Motor neuron (in vitro differentiated cells): ENCODE results near the gene BCAN. TPM values are rescaled to one million over a fixed set of nuclear protein-coding genes. Genes with fewer than 3 reads are reported as not detected.

ENCODE experiments used
- ATAC-seq, 8 experiments: fragments of 200-7000 bp; cut with Tn5 transposase; replicated peaks in 6 of 8; 2 replicates each; pipeline ENCODE4 v1.8.0; 2021; ENCODE audit warnings: mild to moderate bottlenecking in 8 of 8, moderate library complexity in 8 of 8
- H3K27ac ChIP-seq, 2 donors: fragments of 250-450 bp; sonication (Bioruptor Pico); 2 replicates each; pipeline ENCODE4 v1.9.0; 2021; ENCODE audit warnings: antibody characterized with exemption in 2 of 2, mild to moderate bottlenecking in 2 of 2, moderate library complexity in 1 of 2
- H3K4me1 ChIP-seq, 2 donors: fragments of 250-450 bp; sonication (Bioruptor Pico); replicated peaks in 1 of 2; 2 replicates each; pipeline ENCODE4 v1.6.1; 2021; ENCODE audit warnings: antibody characterized with exemption in 2 of 2, mild to moderate bottlenecking in 2 of 2, moderate library complexity in 1 of 2
- H3K4me3 ChIP-seq, 5 donors: fragments of 250-450 bp; sonication (Bioruptor Pico); 2 replicates each; pipeline ENCODE4 v1.9.0; 2021; ENCODE audit warnings: antibody characterized with exemption in 5 of 5, mild to moderate bottlenecking in 5 of 5, moderate library complexity in 4 of 5
- WGBS, 10 experiments: fragments of 450-650 bp; shearing (Covaris generic); methylation state at CpG; one replicate each; pipeline ENCODE4 v1.0.0; 2022; 5-methylcytosine and 5-hydroxymethylcytosine counted together
- in situ Hi-C, 9 experiments: fragments of 400-800 bp; cut with MboI; loops; one replicate each; pipeline ENCODE4 v1.15.0; 2021; ENCODE audit warnings: low sequenced_read_pairs in 9 of 9, low pct_unique_long_range_greater_than_20kb in 2 of 9; ENCODE audit not compliant: unreplicated experiment in 9 of 9
- total RNA-seq, 8 experiments: library from RNA; unstranded; fragments of 300-600 nt; gene quantifications; 2 replicates each; pipeline versions ENCODE4 v1.2.3 to v1.2.4, GENCODE V29; 2022

Gene BCAN
- total RNA-seq, 8 experiments from 2014 or later, result 0.66 to 25.1 (median 1.7) TPM

DNA sequence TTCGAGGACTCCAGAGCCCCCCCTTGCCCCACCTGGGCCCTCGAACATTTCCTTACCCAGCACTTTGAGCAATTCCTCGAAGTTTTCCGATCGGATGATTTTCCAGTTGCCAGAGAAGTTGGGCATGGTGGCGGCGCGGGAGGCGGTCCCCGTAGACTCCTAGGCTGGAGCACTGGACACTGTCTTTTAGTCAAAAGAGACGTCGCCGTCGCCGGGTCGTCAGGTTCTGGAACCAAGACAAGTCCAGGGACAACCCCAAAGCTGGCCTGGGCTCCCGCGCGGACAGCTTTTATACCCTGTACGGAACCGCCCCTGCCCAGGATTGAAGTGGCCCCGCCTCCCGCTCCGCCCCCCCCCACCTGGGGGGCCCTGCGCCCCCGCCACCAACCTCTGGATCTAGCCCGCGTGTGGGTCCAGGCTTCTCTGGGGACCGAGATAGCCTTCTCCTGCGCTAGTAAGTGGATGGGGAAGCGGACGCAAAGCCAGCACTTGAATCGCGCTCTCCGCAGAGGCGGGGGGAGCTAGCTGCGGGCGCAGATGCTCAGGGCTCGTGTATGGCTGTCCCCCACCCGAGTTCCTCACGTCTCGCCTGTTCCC is 63.5 kb downstream of the BCAN start, which contains the start of gene CRABP2:
Gene CRABP2, minus strand, starts transcription at position 263 of the 597 bp plus-strand sequence. Its CDS starts 137 bp downstream, at position 126.
- peaks cover 57 to 80% of the 10 kb centered on the region in 2 donors for H3K4me1 ChIP-seq
- in situ Hi-C loops, result no loop called here
- peak within 1 kb of the TSS; percentile 92 to 93 for H3K27ac ChIP-seq
- peak; percentile 6 to 52 (median 46) for ATAC-seq
- H3K4me3 ChIP-seq, result peak within 1 kb of the TSS; percentile 32 to 69 (median 44)
- 0 to 4% (median 0%) methylated on average over 1 to 8 of the region's 42 CpGs; no CpG with 5 or more reads in 6 of the 10 experiments for WGBS, 10 experiments

DNA sequence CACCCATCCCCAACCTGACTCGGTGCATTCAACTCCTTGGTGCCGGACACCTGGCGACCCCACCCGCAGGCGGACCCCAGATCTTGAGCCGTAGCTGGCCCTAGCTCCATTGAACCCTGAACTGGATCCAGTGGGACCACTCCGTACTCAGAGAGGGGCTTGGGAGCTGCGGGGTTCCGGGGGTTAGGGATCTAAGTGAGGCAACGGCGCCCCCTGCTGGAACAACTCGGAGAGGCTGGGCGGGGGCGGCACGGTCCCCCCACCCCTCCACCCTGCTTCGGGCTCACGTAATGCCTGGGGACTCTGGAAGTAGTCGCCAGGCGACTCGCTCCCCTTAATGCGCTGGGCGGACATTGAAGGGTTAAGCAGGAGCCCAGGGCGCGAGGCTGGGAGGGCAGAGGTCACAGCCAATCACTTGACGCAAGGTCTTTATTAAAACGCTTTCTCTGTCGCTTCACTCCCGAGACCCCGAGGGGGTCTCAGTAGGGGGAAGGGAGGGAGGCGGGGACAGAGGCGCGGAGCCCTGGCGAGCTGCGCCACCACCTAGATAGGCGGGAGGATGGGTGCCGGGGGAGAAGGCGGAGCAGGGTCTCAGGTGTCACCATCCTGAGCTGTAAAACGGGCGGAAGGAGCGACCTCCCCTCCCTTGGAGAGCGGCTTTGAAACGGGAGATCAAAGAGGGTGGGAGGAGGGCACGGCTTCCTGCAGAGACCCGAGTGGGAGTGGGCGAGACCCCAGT is 64.2 kb downstream of the BCAN start:
- peak overlapping the region; percentile 92 to 93 for H3K27ac ChIP-seq

DNA sequence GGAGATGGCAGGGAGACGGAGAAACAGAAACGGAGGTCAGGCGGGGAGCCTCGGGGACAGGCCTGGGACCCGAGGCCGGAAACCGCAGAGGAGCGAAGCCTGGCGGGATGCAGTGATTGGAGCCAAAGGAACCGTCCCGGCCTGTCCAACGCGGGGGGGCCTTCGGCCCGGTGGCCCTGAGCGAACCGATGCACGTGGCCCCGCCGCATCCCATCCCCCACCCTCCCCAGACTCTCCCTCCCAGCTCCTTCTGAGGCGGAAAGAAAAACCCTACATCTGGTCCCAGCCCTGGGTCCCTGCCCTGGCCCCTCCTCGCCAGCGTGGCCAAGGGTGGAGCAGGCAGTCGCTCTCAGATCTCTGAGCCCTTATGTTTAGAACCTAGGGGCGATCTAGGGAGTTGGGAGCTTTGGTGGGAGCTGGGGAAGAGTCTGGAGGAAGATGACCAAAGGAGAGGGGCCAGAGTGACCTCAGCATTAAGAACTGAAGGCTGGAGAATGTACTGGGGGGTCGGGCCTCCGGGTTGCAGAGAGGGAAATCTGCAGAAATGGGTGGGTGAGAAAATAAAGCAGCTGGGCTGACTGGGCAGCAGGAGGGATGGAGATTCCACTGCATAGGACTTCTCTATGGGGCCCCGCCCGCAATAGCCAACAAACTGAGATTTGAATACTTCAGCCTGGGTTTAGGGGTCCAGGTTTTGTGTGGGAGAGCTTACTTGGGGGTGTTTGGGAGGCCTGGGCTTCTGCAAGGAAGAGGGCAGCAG is 64.9 kb downstream of the BCAN start:
- WGBS, 10 experiments, result 0 to 3% (median 0%) methylated on average over 1 to 6 of the region's 29 CpGs; no CpG with 5 or more reads in 4 of the 10 experiments
- peak overlapping the region; percentile 32 to 69 (median 44) for H3K4me3 ChIP-seq
- peaks cover 60 to 87% of the 10 kb centered on the region in 2 donors for H3K4me1 ChIP-seq
- ATAC-seq, result peak; percentile 47 to 67 (median 58)
- in situ Hi-C loops, result no loop called here
- peak overlapping the region; percentile 92 to 93 for H3K27ac ChIP-seq

More for the DNA sequence above, 64.2 kb downstream of the BCAN start:
- WGBS, 10 experiments, result 0% methylated on average over 10 of the region's 45 CpGs; no CpG with 5 or more reads in 9 of the 10 experiments
- peak; percentile 13 to 76 (median 66) for ATAC-seq
- H3K4me3 ChIP-seq, result peak overlapping the region; percentile 32 to 69 (median 44)
- in situ Hi-C loops, result no loop called here
- H3K4me1 ChIP-seq, result peaks cover 60 to 87% of the 10 kb centered on the region in 2 donors

DNA sequence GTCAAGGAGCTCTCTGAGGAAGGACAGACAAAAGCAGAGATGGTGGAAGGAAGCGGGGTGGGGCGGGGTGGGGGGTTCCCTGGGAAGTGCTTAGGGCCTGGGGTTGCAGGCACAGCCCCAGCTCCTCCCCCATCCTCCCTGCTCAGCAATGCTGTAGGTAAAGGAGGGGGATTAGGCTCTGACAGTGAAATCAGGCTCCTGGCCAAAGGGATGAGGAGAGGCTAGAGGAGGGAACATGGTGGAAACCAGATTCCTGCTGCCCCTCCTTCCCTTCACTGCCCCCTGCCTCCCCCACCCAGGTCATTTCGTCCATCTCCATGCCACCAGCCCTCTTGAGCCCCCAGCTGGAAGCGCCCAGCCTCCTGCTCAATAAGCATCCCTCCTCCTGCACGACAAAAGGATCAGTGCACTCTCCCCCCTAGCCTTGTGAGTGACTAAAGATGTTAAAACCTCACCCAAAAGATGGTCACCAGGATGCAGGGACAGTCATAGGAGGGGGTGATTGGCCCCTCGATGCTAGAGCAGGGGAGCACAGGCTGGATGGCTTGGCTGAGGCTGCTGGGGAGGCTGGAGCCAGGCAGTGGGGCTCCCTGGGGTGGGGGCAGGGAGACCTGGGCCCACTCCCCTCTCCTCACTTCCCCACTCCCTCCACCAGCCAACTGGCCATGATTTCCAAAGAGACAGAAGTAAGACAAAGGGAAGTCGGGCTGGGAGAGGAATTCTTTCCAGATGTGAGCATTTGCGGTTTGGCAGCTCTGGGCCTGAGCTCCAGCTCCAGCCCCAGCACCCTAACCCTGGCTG is 65.7 kb downstream of the BCAN start:
- ATAC-seq, result no peak
- Histone ChIP-seq H3K4me1 (peaks cover 60 to 87% of the 10 kb centered on the region in 2 donors), H3K27ac (peak overlapping the region; percentile 92 to 93), H3K4me3 (peak overlapping the region in 2 of 5 donors; percentile 44 to 69)
- WGBS, 10 experiments, result 0 to 19% (median 0%) methylated on average over 1 to 3 of the region's 8 CpGs; no CpG with 5 or more reads in 6 of the 10 experiments
- in situ Hi-C loops, result no loop called here

DNA sequence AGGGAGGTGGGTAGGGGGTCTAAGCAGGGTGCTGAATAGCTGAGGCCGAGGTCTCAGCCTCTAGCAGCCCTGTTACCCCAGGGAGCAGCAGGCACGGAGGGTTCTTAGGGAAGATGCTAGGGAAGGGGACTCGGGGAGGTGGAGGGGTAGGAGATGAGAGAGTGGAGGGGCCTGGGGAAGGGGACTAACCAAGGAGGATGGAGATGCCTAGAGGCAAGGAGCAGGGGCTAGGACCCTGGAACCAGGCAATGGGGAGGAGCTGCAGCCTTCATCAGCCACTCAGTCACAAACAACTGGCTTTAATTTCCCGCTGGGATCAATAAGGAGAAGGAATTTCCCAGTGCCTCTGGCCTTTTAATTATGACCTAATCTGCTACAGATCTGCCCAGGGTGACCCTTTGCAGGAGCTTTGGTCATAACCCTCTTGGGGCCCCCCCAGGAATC is 66.3 kb downstream of the BCAN start:
- no peak for ATAC-seq
- 0 to 11% methylated on average over 1 to 3 of the region's 4 CpGs; no CpG with 5 or more reads in 8 of the 10 experiments for WGBS, 10 experiments
- peak overlapping the region; percentile 92 to 93 for H3K27ac ChIP-seq
- peaks cover 64 to 86% of the 10 kb centered on the region in 2 donors for H3K4me1 ChIP-seq
- in situ Hi-C loops, result no loop called here
- H3K4me3 ChIP-seq, result peak overlapping the region in 1 of 5 donors; percentile 44

DNA sequence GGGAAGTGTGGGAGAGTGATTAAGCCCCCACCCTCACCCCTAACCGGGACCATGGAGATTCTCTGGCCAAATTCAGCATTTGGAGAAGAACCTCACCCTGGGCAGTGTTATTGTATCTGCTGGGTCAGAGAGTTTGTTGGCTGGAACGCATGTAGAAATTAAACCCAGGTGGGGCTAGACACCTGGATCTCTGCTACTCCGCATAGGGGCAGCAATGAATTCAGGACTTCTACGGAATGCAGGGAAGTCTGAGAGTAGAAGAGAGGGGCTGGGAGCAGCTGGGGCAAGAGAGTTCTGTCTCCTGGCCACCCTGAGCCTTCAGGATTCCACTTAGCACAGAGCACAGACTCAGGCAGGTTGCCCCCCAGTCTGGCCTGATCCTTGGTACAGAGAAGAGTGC is 67.1 kb downstream of the BCAN start:
- in situ Hi-C loops, result no loop called here
- 0 to 69% (median 40%) methylated on average over 1 to 3 of the region's 4 CpGs; no CpG with 5 or more reads in 1 of the 10 experiments for WGBS, 10 experiments
- no peak for ATAC-seq
- peaks cover 68 to 78% of the 10 kb centered on the region in 2 donors for H3K4me1 ChIP-seq
- H3K27ac ChIP-seq, result peak overlapping the region; percentile 92 to 93
- no peak overlapping the region for H3K4me3 ChIP-seq

Other genes starting within 250 kb of the BCAN start
- 10 to 100 TPM in 5 of 8 experiments, 1 to 10 TPM in 3; 6.6 to 28.6 (median 11.3) TPM for gene MEF2D, start 141.3 kb upstream of the BCAN start, total RNA-seq
- 10 to 100 TPM in 3 of 8 experiments, 1 to 10 TPM in 3, under 1 TPM in 2; 0.20 to 11.6 (median 1.5) TPM for gene IQGAP3, start 69.6 kb upstream of the BCAN start, total RNA-seq
- 1 to 10 TPM in 1 of 8 experiments, under 1 TPM in 3, not detected in 4; 0.14 to 1.9 (median 0.58) TPM for gene TTC24, start 62.4 kb upstream of the BCAN start, total RNA-seq
- gene NAXE, start 50.3 kb upstream of the BCAN start, total RNA-seq, result 100 to 1,000 TPM in 1 of 8 experiments, 10 to 100 TPM in 7; 50.1 to 168 (median 66.6) TPM
- gene GPATCH4, start 40.6 kb upstream of the BCAN start, total RNA-seq, result 10 to 100 TPM; 14.7 to 50.1 (median 30.5) TPM
- 1 to 10 TPM in 6 of 8 experiments, under 1 TPM in 1, not detected in 1; 0.46 to 8.7 (median 3.3) TPM for gene HAPLN2, start 22.7 kb upstream of the BCAN start, total RNA-seq
- gene NES, start 35.3 kb downstream of the BCAN start, total RNA-seq, result 100 to 1,000 TPM in 5 of 8 experiments, 10 to 100 TPM in 1, 1 to 10 TPM in 2; 5.5 to 863 (median 150) TPM
- gene CRABP2, start 63.5 kb downstream of the BCAN start, total RNA-seq, result 100 to 1,000 TPM in 5 of 8 experiments, 10 to 100 TPM in 1, 1 to 10 TPM in 2; 1.4 to 813 (median 186) TPM
- gene METTL25B, start 86.4 kb downstream of the BCAN start, total RNA-seq, result 10 to 100 TPM; 14.3 to 37.1 (median 24.2) TPM
- gene ISG20L2, start 86.6 kb downstream of the BCAN start, total RNA-seq, result 10 to 100 TPM; 25.1 to 45.2 (median 33.0) TPM
- gene MRPL24, start 99.0 kb downstream of the BCAN start, total RNA-seq, result 100 to 1,000 TPM in 4 of 8 experiments, 10 to 100 TPM in 4; 81.4 to 166 (median 101) TPM
- 100 to 1,000 TPM in 7 of 8 experiments, 10 to 100 TPM in 1; 93.4 to 328 (median 187) TPM for gene HDGF, start 109.6 kb downstream of the BCAN start, total RNA-seq
- 10 to 100 TPM; 35.4 to 73.4 (median 56.8) TPM for gene PRCC, start 125.4 kb downstream of the BCAN start, total RNA-seq
- gene SH2D2A, start 174.7 kb downstream of the BCAN start, total RNA-seq, result 1 to 10 TPM in 4 of 8 experiments, under 1 TPM in 4; 0.33 to 3.5 (median 0.92) TPM
- gene INSRR, start 217.0 kb downstream of the BCAN start, total RNA-seq, result 1 to 10 TPM in 1 of 8 experiments, under 1 TPM in 6, not detected in 1; 0.05 to 1.6 (median 0.11) TPM
- gene NTRK1, start 218.7 kb downstream of the BCAN start, total RNA-seq, result 1 to 10 TPM in 2 of 8 experiments, under 1 TPM in 5, not detected in 1; 0.27 to 2.5 (median 0.61) TPM